HepG2 (cell line): ENCODE data around the gene TSEN54. TPM values are rescaled to one million over a fixed set of nuclear protein-coding genes. Genes with fewer than 3 reads are reported as not detected.

ENCODE experiments used
- ATF1 ChIP-seq: IDR thresholded peaks from 2 replicates; pipeline ENCODE4 v1.6.1; 2016; ENCODE audit warnings: mild to moderate bottlenecking, control low read depth
- FLYWCH1 ChIP-seq: sonication (generic); formaldehyde crosslinking; IDR thresholded peaks from 2 replicates; pipeline ENCODE4 v1.8.1; 2023; ENCODE audit warnings: mild to moderate bottlenecking, missing genetic modification reagents
- HNRNPK ChIP-seq: fragments of 200-400 bp; formaldehyde crosslinking; IDR thresholded peaks from 2 replicates; pipeline ENCODE4 v1.6.1; 2018; ENCODE audit warnings: low read length, low read depth, moderate library complexity, mild to moderate bottlenecking; ENCODE audit not compliant: poor library complexity, severe bottlenecking
- MYC ChIP-seq: sonication (generic); formaldehyde crosslinking; IDR thresholded peaks from 2 replicates; pipeline ENCODE4 v1.9.0; 2021; ENCODE audit warnings: missing genetic modification reagents, borderline replicate concordance
- NBN ChIP-seq: fragments of 450-650 bp; conservative IDR thresholded peaks from 2 replicates; pipeline ENCODE4 v1.6.1; 2017
- ZFP82 ChIP-seq: sonication (generic); formaldehyde crosslinking; IDR thresholded peaks from 2 replicates; pipeline ENCODE4 v1.5.1; 2020; ENCODE audit warnings: mild to moderate bottlenecking, missing genetic modification reagents, borderline replicate concordance
- ZMYM3 ChIP-seq: sonication (generic); formaldehyde crosslinking; IDR thresholded peaks from 2 replicates; pipeline ENCODE4 v1.5.1; 2020; ENCODE audit warnings: mild to moderate bottlenecking, missing genetic modification reagents
- ZNF530 ChIP-seq: sonication (generic); formaldehyde crosslinking; IDR thresholded peaks from 2 replicates; pipeline ENCODE4 v1.5.0; 2020; ENCODE audit warnings: low read depth, mild to moderate bottlenecking, missing genetic modification reagents
- ZNF761 ChIP-seq: sonication (generic); formaldehyde crosslinking; conservative IDR thresholded peaks from 2 replicates; pipeline ENCODE4 v1.4.0; 2020; ENCODE audit warnings: mild to moderate bottlenecking, missing genetic modification reagents
- polyA plus RNA-seq, 8 experiments: library from polyadenylated mRNA; depleted of rRNA in 3 of 8; stranded (reverse) in 7 of 8; unstranded in 1 of 8; fragments of >200 nt; fragmentation: Illumina TruSeq in 4 of 8; extraction: Trizol in 4 of 8; gene quantifications; 2 replicates each; pipeline versions ENCODE4 v1.2.1 to v1.2.3, GENCODE V29; 2011 to 2016; ENCODE audit warnings: low read depth in 4 of 8, missing spikeins in 1 of 8, mixed read lengths in 1 of 8; ENCODE audit not compliant: insufficient read depth in 1 of 8
- total RNA-seq, 5 experiments: library from RNA; depleted of rRNA; stranded (reverse); fragments of >200 nt; fragmentation: Illumina TruSeq; extraction: Trizol; gene quantifications; 2 replicates each; pipeline ENCODE4 v1.2.3, GENCODE V29; 2016; ENCODE audit warnings: low read depth in 1 of 5
- TF ChIP-seq, protein P1 (sequence below): sonication (generic); formaldehyde crosslinking; IDR thresholded peaks from 2 replicates; pipeline ENCODE4 v1.4.0; 2020; ENCODE audit warnings: low read depth, missing genetic modification reagents
- TF ChIP-seq, protein P2 (sequence below): sonication (generic); formaldehyde crosslinking; IDR thresholded peaks from 2 replicates; pipeline ENCODE4 v1.5.0; 2020; ENCODE audit warnings: mild to moderate bottlenecking, missing genetic modification reagents, moderate library complexity
- TF ChIP-seq, protein P3 (sequence below): sonication (generic); formaldehyde crosslinking; IDR thresholded peaks from 2 replicates; pipeline ENCODE4 v1.5.0; 2020; ENCODE audit warnings: mild to moderate bottlenecking, missing genetic modification reagents, borderline replicate concordance
- TF ChIP-seq, protein P4 (sequence below): sonication (generic); formaldehyde crosslinking; IDR thresholded peaks from 2 replicates; pipeline ENCODE4 v1.5.1; 2020; ENCODE audit warnings: mild to moderate bottlenecking, missing genetic modification reagents, borderline replicate concordance

TSEN54 gene
- total and polyA plus RNA-seq, 2 of the 13 experiments (the other 11 are each of a cell fraction or from before 2014, with no cell fraction given) = 62.9 to 63.3 TPM

- TF ChIP-seq, protein P1, sequence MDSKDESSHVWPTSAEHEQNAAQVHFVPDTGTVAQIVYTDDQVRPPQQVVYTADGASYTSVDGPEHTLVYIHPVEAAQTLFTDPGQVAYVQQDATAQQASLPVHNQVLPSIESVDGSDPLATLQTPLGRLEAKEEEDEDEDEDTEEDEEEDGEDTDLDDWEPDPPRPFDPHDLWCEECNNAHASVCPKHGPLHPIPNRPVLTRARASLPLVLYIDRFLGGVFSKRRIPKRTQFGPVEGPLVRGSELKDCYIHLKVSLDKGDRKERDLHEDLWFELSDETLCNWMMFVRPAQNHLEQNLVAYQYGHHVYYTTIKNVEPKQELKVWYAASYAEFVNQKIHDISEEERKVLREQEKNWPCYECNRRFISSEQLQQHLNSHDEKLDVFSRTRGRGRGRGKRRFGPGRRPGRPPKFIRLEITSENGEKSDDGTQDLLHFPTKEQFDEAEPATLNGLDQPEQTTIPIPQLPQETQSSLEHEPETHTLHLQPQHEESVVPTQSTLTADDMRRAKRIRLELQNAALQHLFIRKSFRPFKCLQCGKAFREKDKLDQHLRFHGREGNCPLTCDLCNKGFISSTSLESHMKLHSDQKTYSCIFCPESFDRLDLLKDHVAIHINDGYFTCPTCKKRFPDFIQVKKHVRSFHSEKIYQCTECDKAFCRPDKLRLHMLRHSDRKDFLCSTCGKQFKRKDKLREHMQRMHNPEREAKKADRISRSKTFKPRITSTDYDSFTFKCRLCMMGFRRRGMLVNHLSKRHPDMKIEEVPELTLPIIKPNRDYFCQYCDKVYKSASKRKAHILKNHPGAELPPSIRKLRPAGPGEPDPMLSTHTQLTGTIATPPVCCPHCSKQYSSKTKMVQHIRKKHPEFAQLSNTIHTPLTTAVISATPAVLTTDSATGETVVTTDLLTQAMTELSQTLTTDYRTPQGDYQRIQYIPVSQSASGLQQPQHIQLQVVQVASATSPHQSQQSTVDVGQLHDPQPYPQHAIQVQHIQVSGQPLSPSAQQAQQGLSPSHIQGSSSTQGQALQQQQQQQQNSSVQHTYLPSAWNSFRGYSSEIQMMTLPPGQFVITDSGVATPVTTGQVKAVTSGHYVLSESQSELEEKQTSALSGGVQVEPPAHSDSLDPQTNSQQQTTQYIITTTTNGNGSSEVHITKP = no peak
- no peak; the same call in 1 of the 2 replicates for TF ChIP-seq ZFP82 (CRISPR knock-in tag)
- TF ChIP-seq FLYWCH1 (CRISPR knock-in tag) = no peak
- TF ChIP-seq ZMYM3 (CRISPR knock-in tag) = peak; percentile 94
- TF ChIP-seq, protein P2, sequence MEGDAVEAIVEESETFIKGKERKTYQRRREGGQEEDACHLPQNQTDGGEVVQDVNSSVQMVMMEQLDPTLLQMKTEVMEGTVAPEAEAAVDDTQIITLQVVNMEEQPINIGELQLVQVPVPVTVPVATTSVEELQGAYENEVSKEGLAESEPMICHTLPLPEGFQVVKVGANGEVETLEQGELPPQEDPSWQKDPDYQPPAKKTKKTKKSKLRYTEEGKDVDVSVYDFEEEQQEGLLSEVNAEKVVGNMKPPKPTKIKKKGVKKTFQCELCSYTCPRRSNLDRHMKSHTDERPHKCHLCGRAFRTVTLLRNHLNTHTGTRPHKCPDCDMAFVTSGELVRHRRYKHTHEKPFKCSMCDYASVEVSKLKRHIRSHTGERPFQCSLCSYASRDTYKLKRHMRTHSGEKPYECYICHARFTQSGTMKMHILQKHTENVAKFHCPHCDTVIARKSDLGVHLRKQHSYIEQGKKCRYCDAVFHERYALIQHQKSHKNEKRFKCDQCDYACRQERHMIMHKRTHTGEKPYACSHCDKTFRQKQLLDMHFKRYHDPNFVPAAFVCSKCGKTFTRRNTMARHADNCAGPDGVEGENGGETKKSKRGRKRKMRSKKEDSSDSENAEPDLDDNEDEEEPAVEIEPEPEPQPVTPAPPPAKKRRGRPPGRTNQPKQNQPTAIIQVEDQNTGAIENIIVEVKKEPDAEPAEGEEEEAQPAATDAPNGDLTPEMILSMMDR (CRISPR knock-in tag) = no peak
- no peak for TF ChIP-seq ATF1 (CRISPR knock-in tag)
- TF ChIP-seq, protein P3, sequence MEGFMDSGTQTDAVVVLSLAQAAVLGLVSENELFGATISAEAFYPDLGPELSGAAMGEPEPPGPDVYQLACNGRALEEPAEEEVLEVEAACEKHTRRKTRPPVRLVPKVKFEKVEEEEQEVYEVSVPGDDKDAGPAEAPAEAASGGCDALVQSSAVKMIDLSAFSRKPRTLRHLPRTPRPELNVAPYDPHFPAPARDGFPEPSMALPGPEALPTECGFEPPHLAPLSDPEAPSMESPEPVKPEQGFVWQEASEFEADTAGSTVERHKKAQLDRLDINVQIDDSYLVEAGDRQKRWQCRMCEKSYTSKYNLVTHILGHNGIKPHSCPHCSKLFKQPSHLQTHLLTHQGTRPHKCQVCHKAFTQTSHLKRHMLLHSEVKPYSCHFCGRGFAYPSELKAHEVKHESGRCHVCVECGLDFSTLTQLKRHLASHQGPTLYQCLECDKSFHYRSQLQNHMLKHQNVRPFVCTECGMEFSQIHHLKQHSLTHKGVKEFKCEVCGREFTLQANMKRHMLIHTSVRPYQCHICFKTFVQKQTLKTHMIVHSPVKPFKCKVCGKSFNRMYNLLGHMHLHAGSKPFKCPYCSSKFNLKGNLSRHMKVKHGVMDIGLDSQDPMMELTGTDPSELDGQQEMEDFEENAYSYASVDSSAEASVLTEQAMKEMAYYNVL = no peak
- TF ChIP-seq HNRNPK = peak; percentile 13
- TF ChIP-seq, protein P4, sequence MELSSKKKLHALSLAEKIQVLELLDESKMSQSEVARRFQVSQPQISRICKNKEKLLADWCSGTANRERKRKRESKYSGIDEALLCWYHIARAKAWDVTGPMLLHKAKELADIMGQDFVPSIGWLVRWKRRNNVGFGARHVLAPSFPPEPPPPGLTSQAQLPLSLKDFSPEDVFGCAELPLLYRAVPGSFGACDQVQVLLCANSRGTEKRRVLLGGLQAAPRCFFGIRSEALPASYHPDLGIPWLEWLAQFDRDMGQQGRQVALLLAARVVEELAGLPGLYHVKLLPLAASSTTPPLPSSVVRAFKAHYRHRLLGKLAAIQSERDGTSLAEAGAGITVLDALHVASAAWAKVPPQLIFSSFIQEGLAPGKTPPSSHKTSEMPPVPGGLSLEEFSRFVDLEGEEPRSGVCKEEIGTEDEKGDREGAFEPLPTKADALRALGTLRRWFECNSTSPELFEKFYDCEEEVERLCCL (CRISPR knock-in tag) = no peak; the same call in 1 of the 2 replicates
- TF ChIP-seq MYC (CRISPR knock-in tag) = no peak; the same call in 1 of the 2 replicates
- no peak for TF ChIP-seq NBN
- no peak for TF ChIP-seq ZNF530 (CRISPR knock-in tag)
- TF ChIP-seq ZNF761 = 0 out of 2 replicates have a peak, but pooled peaks have one; percentile 71
These were observed at the start of gene TSEN54 (continued) for GRCh38 chr17:75516255-75516618.
